ENCODE measurements around the gene CHSY3. TPM values are rescaled to one million over a fixed set of nuclear protein-coding genes. Genes with fewer than 3 reads are reported as not detected.

CHSY3 gene
- total RNA-seq, 2 experiments from 2014 or later, result not detected

- Histone ChIP-seq H3K27me3 (ENCODE audit: control insufficient read depth in 1 of 2, insufficient read depth in 2 of 2, low read length in 2 of 2) (no peaks in the 10 kb centered on the region), H3K9me3 (ENCODE audit: control insufficient read depth in 1 of 2, insufficient read depth in 1 of 2, low read length in 2 of 2) (no peaks in the 10 kb centered on the region), H3K36me3 (ENCODE audit: insufficient read depth, low read length) (no peaks in the 10 kb centered on the region), H3K27ac (ENCODE audit: low read depth in 1 of 2, low read length in 2 of 2) (no peak overlapping the region), H3K4me1 (ENCODE audit: insufficient read depth, low read length) (no peaks in the 10 kb centered on the region), H3K4me3 (ENCODE audit: low read length) (no peak overlapping the region)
- DNase-seq (no peak), ATAC-seq (ENCODE audit: poor library complexity) (no peak)
- Mint-ChIP-seq H3K27me3 (no peaks in the 10 kb centered on the region), H3K4me3 (no peak overlapping the region), H3K36me3 (ENCODE audit: low read depth) (no peaks in the 10 kb centered on the region), H3K4me1 (ENCODE audit: low read depth) (no peaks in the 10 kb centered on the region), H3K9me3 (no peaks in the 10 kb centered on the region), H3K27ac (no peak overlapping the region)
- TF ChIP-seq CTCF (IDR thresholded peaks at IDR 0.05), result no peak
- ChIA-PET POLR2A (no interaction called here), CTCF (no interaction called here)
- intact Hi-C loops (cut with DNase I, micrococcal nuclease), result no loop called here
These were observed 164.7 kb downstream of the CHSY3 start for GRCh38 chr5:130068988-130069387.

DNA sequence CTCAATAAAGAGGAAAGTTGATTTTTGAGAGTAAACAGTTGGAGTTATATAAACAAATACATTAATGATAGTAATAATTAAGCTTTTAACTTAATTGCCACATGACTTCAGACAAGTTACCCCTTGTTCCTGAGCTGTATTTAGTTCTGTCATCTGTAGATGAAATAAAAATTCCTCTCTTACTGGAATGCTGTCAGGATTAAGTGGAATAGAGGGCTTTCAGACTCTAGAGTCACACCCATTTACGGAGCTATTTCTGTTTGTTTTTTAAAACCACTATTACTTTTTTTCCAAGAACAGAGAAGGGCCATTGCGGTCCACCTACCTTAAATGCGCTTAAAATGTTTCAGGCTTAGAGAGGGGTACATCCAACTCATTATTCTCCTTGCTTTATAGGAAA is 170.6 kb downstream of the CHSY3 start:
- H3K27ac Mint-ChIP-seq, result no peak overlapping the region
- no peaks in the 10 kb centered on the region for H3K4me1 Mint-ChIP-seq (ENCODE audit: low read depth)
- intact Hi-C loops (cut with DNase I, micrococcal nuclease), result no loop called here
- Histone ChIP-seq H3K9me3 (ENCODE audit: control insufficient read depth in 1 of 2, insufficient read depth in 1 of 2, low read length in 2 of 2) (no peaks in the 10 kb centered on the region), H3K27me3 (ENCODE audit: control insufficient read depth in 1 of 2, insufficient read depth in 2 of 2, low read length in 2 of 2) (no peaks in the 10 kb centered on the region), H3K36me3 (ENCODE audit: insufficient read depth, low read length) (no peaks in the 10 kb centered on the region), H3K4me3 (ENCODE audit: low read length) (no peak overlapping the region), H3K4me1 (ENCODE audit: insufficient read depth, low read length) (no peaks in the 10 kb centered on the region), H3K27ac (ENCODE audit: low read depth in 1 of 2, low read length in 2 of 2) (no peak overlapping the region)
- H3K4me3 Mint-ChIP-seq, result no peak overlapping the region
- ATAC-seq (ENCODE audit: poor library complexity) (no peak), DNase-seq (no peak)
- ChIA-PET POLR2A (no interaction called here), CTCF (interaction anchor here (1.5 kb wide), 1 partner anchor 17 kb away, joined by 3 read pairs; no protein-coding TSS in a partner anchor)
- peaks cover 13% of the 10 kb centered on the region for H3K27me3 Mint-ChIP-seq
- no peak for TF ChIP-seq CTCF (IDR thresholded peaks at IDR 0.05)
- no peaks in the 10 kb centered on the region for H3K36me3 Mint-ChIP-seq (ENCODE audit: low read depth)
- H3K9me3 Mint-ChIP-seq, result no peaks in the 10 kb centered on the region

DNA sequence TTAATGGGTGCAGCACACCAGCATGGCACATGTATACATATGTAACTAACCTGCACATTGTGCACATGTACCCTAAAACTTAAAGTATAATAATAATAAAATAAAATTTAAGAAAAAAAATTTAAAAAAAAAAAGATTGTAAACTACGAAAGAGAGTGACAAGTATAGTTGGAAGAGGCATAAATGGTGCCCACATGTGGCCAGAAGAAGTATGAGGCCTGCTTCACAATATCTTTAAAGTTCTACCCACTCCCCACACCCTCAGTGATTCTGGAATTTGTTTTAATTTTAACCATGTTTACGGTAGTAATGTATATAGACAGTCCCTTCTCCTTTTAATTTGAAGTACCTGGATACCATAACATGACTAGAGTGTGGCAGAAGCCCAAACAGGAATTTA is 172.7 kb downstream of the CHSY3 start:
- intact Hi-C loops (cut with DNase I, micrococcal nuclease), result no loop called here
- POLR2A ChIA-PET, result no interaction called here
- no peaks in the 10 kb centered on the region for H3K9me3 ChIP-seq (ENCODE audit: control insufficient read depth in 1 of 2, insufficient read depth in 1 of 2, low read length in 2 of 2)
- H3K27ac ChIP-seq (ENCODE audit: low read depth in 1 of 2, low read length in 2 of 2), result no peak overlapping the region
- ATAC-seq (ENCODE audit: poor library complexity) (no peak), DNase-seq (no peak)
- Mint-ChIP-seq H3K27me3 (peaks cover 19% of the 10 kb centered on the region), H3K4me3 (no peak overlapping the region), H3K27ac (no peak overlapping the region), H3K4me1 (ENCODE audit: low read depth) (no peaks in the 10 kb centered on the region), H3K9me3 (no peaks in the 10 kb centered on the region), H3K36me3 (ENCODE audit: low read depth) (no peaks in the 10 kb centered on the region)
- CTCF ChIA-PET, result no interaction called here
- no peak overlapping the region for H3K4me3 ChIP-seq (ENCODE audit: low read length)
- H3K36me3 ChIP-seq (ENCODE audit: insufficient read depth, low read length), result no peaks in the 10 kb centered on the region
- no peaks in the 10 kb centered on the region for H3K27me3 ChIP-seq (ENCODE audit: control insufficient read depth in 1 of 2, insufficient read depth in 2 of 2, low read length in 2 of 2)
- no peak for TF ChIP-seq CTCF (IDR thresholded peaks at IDR 0.05)
- H3K4me1 ChIP-seq (ENCODE audit: insufficient read depth, low read length), result no peaks in the 10 kb centered on the region
